ENCODE measurements around the gene ALKBH3. TPM values are rescaled to one million over a fixed set of nuclear protein-coding genes. Genes with fewer than 3 reads are reported as not detected.

The ALKBH3 gene
- total RNA-seq, 1 experiment from 2014 or later: 13.3 TPM

- TF ChIP-seq ATF1 (CRISPR knock-in tag; IDR thresholded peaks at IDR 0.05) (no peak), ELF4 (CRISPR knock-in tag; IDR thresholded peaks at IDR 0.05; ENCODE audit: low read depth) (no peak), PRDM15 (CRISPR knock-in tag; IDR thresholded peaks at IDR 0.05) (no peak), ZBTB43 (CRISPR knock-in tag; IDR thresholded peaks at IDR 0.05) (no peak), HMGXB4 (CRISPR knock-in tag; IDR thresholded peaks at IDR 0.05) (no peak), RORB (CRISPR knock-in tag; IDR thresholded peaks at IDR 0.05) (no peak)
These were observed 68.0 kb downstream of the ALKBH3 start (continued) for GRCh38 chr11:43948341-43949225.

- H3K4me1 Mint-ChIP-seq: peaks cover 62% of the 10 kb centered on the region
- no peak overlapping the region; the same call in 1 of the 2 replicates for H3K27ac Mint-ChIP-seq
- ATAC-seq (no peak), DNase-seq (ENCODE audit: low spot score) (no peak)
- no peak overlapping the region for H3K4me3 Mint-ChIP-seq
- peaks cover 9% of the 10 kb centered on the region for H3K9me3 Mint-ChIP-seq
- H3K27me3 Mint-ChIP-seq (ENCODE audit: low read depth): peaks cover 16% of the 10 kb centered on the region
- CTCF ChIA-PET: no interaction called here
- POLR2A ChIA-PET: no interaction called here
- 0 out of 2 replicates have a peak, but pooled peaks cover 4% of the 10 kb centered on the region for H3K36me3 Mint-ChIP-seq
- TF ChIP-seq ZNF138 (CRISPR knock-in tag; conservative IDR thresholded peaks at IDR 0.05) (no peak), FOXP1 (CRISPR knock-in tag; IDR thresholded peaks at IDR 0.05; ENCODE audit: borderline replicate concordance) (no peak), OVOL2 (CRISPR knock-in tag; IDR thresholded peaks at IDR 0.05; ENCODE audit: borderline replicate concordance) (no peak), ZNF219 (CRISPR knock-in tag; IDR thresholded peaks at IDR 0.05; ENCODE audit: borderline replicate concordance) (no peak), STAT6 (CRISPR knock-in tag; conservative IDR thresholded peaks at IDR 0.05; ENCODE audit: low read depth) (no peak), NR1H2 (CRISPR knock-in tag; IDR thresholded peaks at IDR 0.05) (no peak), E2F4 (CRISPR knock-in tag; IDR thresholded peaks at IDR 0.05; ENCODE audit: borderline replicate concordance, low read depth) (no peak), ATF2 (CRISPR knock-in tag; IDR thresholded peaks at IDR 0.05; ENCODE audit: borderline replicate concordance, low read depth) (no peak), ELF4 (CRISPR knock-in tag; IDR thresholded peaks at IDR 0.05; ENCODE audit: low read depth) (no peak)
These were observed 69.8 kb downstream of the ALKBH3 start for GRCh38 chr11:43950311-43950855.

All from WTC11 (cell line).